NCI-H774 (cell line): ENCODE results near the gene CFAP141.

Experiments used
- DNase-seq: peaks from one replicate; lab custom pipeline; 2025; lab: John Stamatoyannopoulos, UW

CFAP141 gene

GRCh38 chr1:154171223-154171583, 34.9 kb downstream of the CFAP141 start:
- DNase-seq, result no peak

GRCh38 chr1:154170547-154171222, 35.4 kb downstream of the CFAP141 start:
- DNase-seq, result no peak

- no peak for DNase-seq
Observed at GRCh38 chr1:154167461-154167860, 38.7 kb downstream of the CFAP141 start.

GRCh38 chr1:154166207-154166606, 39.9 kb downstream of the CFAP141 start:
- DNase-seq, result no peak

- DNase-seq, result no peak
Observed at GRCh38 chr1:154159554-154159953, 46.6 kb downstream of the CFAP141 start.

- DNase-seq, result no peak
Observed at GRCh38 chr1:154158307-154159125, 47.6 kb downstream of the CFAP141 start.

- no peak for DNase-seq
Observed at GRCh38 chr1:154157520-154158306, 48.4 kb downstream of the CFAP141 start.

- no peak for DNase-seq
Observed at GRCh38 chr1:154155251-154155650, 50.9 kb downstream of the CFAP141 start.

GRCh38 chr1:154154534-154155191, 51.5 kb downstream of the CFAP141 start, which contains the start of gene NUP210L:
Gene NUP210L (minus strand): TSS chr1:154155073.
- no peak for DNase-seq

- DNase-seq, result no peak
Observed at GRCh38 chr1:154154053-154154452, 52.1 kb downstream of the CFAP141 start.

GRCh38 chr1:154151311-154151710, 54.8 kb downstream of the CFAP141 start:
- no peak for DNase-seq
